Lung (tissue), 12 donors: ENCODE measurements around the gene CDH11. TPM values are rescaled to one million over a fixed set of nuclear protein-coding genes. Genes with fewer than 3 reads are reported as not detected.

ENCODE experiments used
- ATAC-seq: fragments of 200-7000 bp; cut with Tn5 transposase; one replicate; pipeline ENCODE4 v1.9.1; 2020; ENCODE audit warnings: moderate number of reproducible peaks; ENCODE audit not compliant: insufficient read depth, low FRiP score
- DNase-seq, 3 donors: peaks; one replicate each; pipeline ENCODE4 v3.0.0-alpha.2; 2013 to 2017
- H3K27ac ChIP-seq, 2 donors: one replicate each; pipeline ENCODE4 v1.5.1; 2013; ENCODE audit warnings: mild to moderate bottlenecking in 2 of 2, moderate library complexity in 2 of 2, control low read depth in 1 of 2, inconsistent platforms in 1 of 2, low read depth in 1 of 2, low read length in 1 of 2
- H3K27me3 ChIP-seq, 3 donors: one replicate each; pipeline ENCODE4 v1.5.1; 2013; ENCODE audit warnings: low read length in 2 of 3; ENCODE audit not compliant: control insufficient read depth in 3 of 3, insufficient read depth in 3 of 3
- H3K36me3 ChIP-seq, 4 donors: one replicate each; pipeline ENCODE4 v1.5.1; 2013; ENCODE audit warnings: low read length in 4 of 4, mild to moderate bottlenecking in 1 of 4, moderate library complexity in 1 of 4; ENCODE audit not compliant: control insufficient read depth in 4 of 4, insufficient read depth in 4 of 4
- H3K4me1 ChIP-seq, 5 donors: one replicate each; pipeline ENCODE4 v1.5.1; 2013; ENCODE audit warnings: low read length in 5 of 5, mild to moderate bottlenecking in 2 of 5, moderate library complexity in 1 of 5; ENCODE audit not compliant: control insufficient read depth in 5 of 5, insufficient read depth in 5 of 5
- H3K4me3 ChIP-seq: one replicate; pipeline ENCODE4 v1.5.1; 2013; ENCODE audit warnings: mild to moderate bottlenecking, control low read depth, moderate library complexity
- H3K9ac ChIP-seq, 2 donors: one replicate each; pipeline ENCODE4 v1.5.1; 2013; ENCODE audit warnings: low read length in 2 of 2, control low read depth in 1 of 2; ENCODE audit not compliant: insufficient read depth in 1 of 2
- H3K9me3 ChIP-seq, 4 donors: one replicate each; pipeline ENCODE4 v1.5.1; 2013; ENCODE audit warnings: low read length in 3 of 4, mild to moderate bottlenecking in 1 of 4, moderate library complexity in 1 of 4; ENCODE audit not compliant: control insufficient read depth in 4 of 4, insufficient read depth in 3 of 4
- CTCF ChIP-seq: IDR thresholded peaks from 2 replicates; pipeline ENCODE4 v1.5.1; 2012; ENCODE audit warnings: mild to moderate bottlenecking; ENCODE audit errors: control extremely low read depth, extremely low read depth
- WGBS, 2 donors: extraction: QIAGEN DNeasy Blood & Tissue Kit; methylation state at CpG; one replicate each; pipeline ENCODE4 v1.1.7; 2013; 5-methylcytosine and 5-hydroxymethylcytosine counted together
- polyA plus RNA-seq, 2 donors: library from polyadenylated mRNA; stranded (reverse); fragments of 200-250 nt; gene quantifications; one replicate each; pipeline ENCODE4 v1.2.1, GENCODE V29; 2013
- total RNA-seq, 2 donors: library from RNA; depleted of rRNA in 1 of 2; stranded (reverse); fragments of >200 nt in 1 of 2; gene quantifications; one replicate each; pipeline ENCODE4 v1.2.1, GENCODE V29; 2014 to 2021
- donor health status: control.
- donor health status: control.
- donor health status: Bipolar disorder and iron deficiency.
- donor health status: healthy.
- donor health status: DM: yes; HTN: yes; CAD: no.

The CDH11 gene
- total and polyA plus RNA-seq, 4 donors: 7.1 to 236 (median 94.7) TPM

- Histone ChIP-seq H3K4me1 (no peaks in the 10 kb centered on the region), H3K27ac (no peak overlapping the region), H3K9ac (no peak overlapping the region), H3K9me3 (peaks cover 0 to 11% (median 1%) of the 10 kb centered on the region in 4 donors), H3K4me3 (no peak overlapping the region), H3K36me3 (no peaks in the 10 kb centered on the region), H3K27me3 (no peaks in the 10 kb centered on the region)
- no peak for TF ChIP-seq CTCF
- 83 to 93% methylated on average over 4 of the region's 4 CpGs for WGBS, 2 donors
- ATAC-seq (no peak), DNase-seq (no peak)
These were observed 195.4 kb downstream of the CDH11 start for GRCh38 chr16:64926476-64926875.

GRCh38 chr16:64925166-64925565, 196.7 kb downstream of the CDH11 start:
- Histone ChIP-seq H3K9me3 (peaks cover 0 to 11% (median 1%) of the 10 kb centered on the region in 4 donors), H3K4me3 (no peak overlapping the region), H3K27ac (no peak overlapping the region), H3K9ac (no peak overlapping the region), H3K27me3 (no peaks in the 10 kb centered on the region), H3K36me3 (no peaks in the 10 kb centered on the region), H3K4me1 (no peaks in the 10 kb centered on the region)
- DNase-seq: peak in 2 of 3 donors; percentile 52 to 57
- ATAC-seq: no peak
- TF ChIP-seq CTCF: no peak

DNA sequence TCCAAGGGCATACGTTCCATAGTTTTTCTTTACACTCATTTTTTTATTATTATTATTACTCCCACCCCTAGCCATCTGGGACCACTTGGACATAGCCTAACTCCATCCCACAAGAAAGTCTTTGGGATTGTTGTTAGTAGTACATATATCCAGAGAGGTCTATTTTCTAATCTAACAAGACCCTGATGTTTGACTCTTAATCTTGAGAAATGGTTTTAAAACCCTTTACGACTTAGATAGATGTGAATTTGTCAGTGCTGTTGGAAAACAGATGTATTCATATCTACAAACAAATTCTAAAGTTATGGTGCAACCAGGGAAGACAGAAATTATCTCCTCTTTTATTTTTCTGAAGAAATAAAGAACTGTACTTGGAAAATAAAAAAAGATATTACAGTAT, 197.8 kb downstream of the CDH11 start:
- H3K4me3 ChIP-seq: no peak overlapping the region
- H3K27me3 ChIP-seq: no peaks in the 10 kb centered on the region
- DNase-seq: no peak
- no peak overlapping the region for H3K27ac ChIP-seq
- peaks cover 0 to 8% (median 1%) of the 10 kb centered on the region in 4 donors for H3K9me3 ChIP-seq
- H3K9ac ChIP-seq: no peak overlapping the region
- TF ChIP-seq CTCF: no peak
- H3K4me1 ChIP-seq: peaks cover 0 to 3% (median 0%) of the 10 kb centered on the region in 5 donors
- no peak for ATAC-seq
- no peaks in the 10 kb centered on the region for H3K36me3 ChIP-seq
- 69 to 89% methylated on average over 2 of the region's 2 CpGs for WGBS, 2 donors

GRCh38 chr16:64919929-64920607, 201.8 kb downstream of the CDH11 start:
- DNase-seq (peak in 2 of 3 donors; percentile 49 to 52), ATAC-seq (no peak)
- no peak overlapping the region for H3K9ac ChIP-seq
- H3K9me3 ChIP-seq: no peaks in the 10 kb centered on the region
- H3K4me1 ChIP-seq: peaks cover 0 to 15% (median 0%) of the 10 kb centered on the region in 5 donors
- H3K4me3 ChIP-seq: no peak overlapping the region
- no peaks in the 10 kb centered on the region for H3K36me3 ChIP-seq
- no peaks in the 10 kb centered on the region for H3K27me3 ChIP-seq
- no peak for TF ChIP-seq CTCF
- WGBS, 2 donors: 75 to 88% methylated on average over 2 of the region's 2 CpGs
- H3K27ac ChIP-seq: no peak overlapping the region
